Left lung (tissue), 10 donors: Measurements from ENCODE around the gene C15orf39. TPM values are rescaled to one million over a fixed set of nuclear protein-coding genes. Genes with fewer than 3 reads are reported as not detected.

Experiments used
- ATAC-seq: fragments of 200-7000 bp; cut with Tn5 transposase; one replicate; pipeline ENCODE4 v1.9.1; 2020; ENCODE audit warnings: moderate library complexity
- DNase-seq, 4 donors: peaks; one replicate each; pipeline ENCODE4 v3.0.0-alpha.2; 2013 to 2020
- H3K27ac ChIP-seq, 2 donors: fragments of 200-600 bp; sonication (generic) in 1 of 2; one replicate each; pipeline versions ENCODE4 v1.5.0 to v1.8.0; 2020 to 2021
- H3K27me3 ChIP-seq, 2 donors: fragments of 200-600 bp; sonication (generic) in 1 of 2; one replicate each; pipeline versions ENCODE4 v1.5.0 to v1.8.0; 2020 to 2021
- H3K36me3 ChIP-seq, 2 donors: fragments of 200-600 bp; sonication (generic) in 1 of 2; one replicate each; pipeline versions ENCODE4 v1.5.0 to v1.8.0; 2020 to 2021
- H3K4me1 ChIP-seq, 2 donors: fragments of 200-600 bp; one replicate each; pipeline ENCODE4 v1.8.0; 2021
- H3K4me3 ChIP-seq, 2 donors: fragments of 200-600 bp; sonication (generic) in 1 of 2; one replicate each; pipeline versions ENCODE4 v1.5.0 to v1.8.0; 2020 to 2021; ENCODE audit warnings: mild to moderate bottlenecking in 1 of 2
- H3K9me3 ChIP-seq, 2 donors: fragments of 200-600 bp; sonication (generic) in 1 of 2; one replicate each; pipeline versions ENCODE4 v1.5.0 to v1.8.0; 2020 to 2021
- CTCF ChIP-seq, 2 donors: fragments of 200-600 bp; sonication (generic) in 1 of 2; IDR thresholded peaks; one replicate each; pipeline versions ENCODE4 v1.5.0 to v1.8.0; 2021; ENCODE audit warnings: antibody characterized with exemption in 2 of 2
- intact Hi-C, 2 donors: fragments of 100-400 bp; cut with DNase I; formaldehyde crosslinking; loops; one replicate each; pipeline versions ENCODE4 v1.11.2 to v1.14.2; 2022
- polyA plus RNA-seq, 6 donors: library from polyadenylated mRNA; unstranded; fragments of 120-200 nt; gene quantifications; one replicate each; pipeline ENCODE4 v1.2.1, GENCODE V29; 2013; ENCODE audit not compliant: insufficient read length in 6 of 6
- total RNA-seq, 2 donors: library from RNA; stranded (reverse); fragmentation: NEBNext Ultra II Directional; extraction: Animal tissue kit (Norgen Biotek cat#: 25700); gene quantifications; one replicate each; pipeline ENCODE4 v1.2.1, GENCODE V29; 2021
- donor health status: DM: no; HTN: yes; CAD: no.
- donor health status: DM: no; HTN: no; CAD: no.

C15orf39 gene
- total and polyA plus RNA-seq, 8 donors, result 7.8 to 35.7 (median 13.9) TPM

GRCh38 chr15:75178171-75178937 is 23.3 kb upstream of the C15orf39 start:
- Histone ChIP-seq H3K27ac (peak overlapping the region; percentile 1 to 39), H3K4me1 (peaks cover 23 to 45% of the 10 kb centered on the region in 2 donors), H3K27me3 (peaks cover 0 to 31% of the 10 kb centered on the region in 2 donors), H3K36me3 (no peaks in the 10 kb centered on the region), H3K4me3 (peak overlapping the region; percentile 5 to 16), H3K9me3 (no peaks in the 10 kb centered on the region)
- intact Hi-C loops, result no loop called here
- no peak for TF ChIP-seq CTCF (IDR thresholded peaks at IDR 0.05)
- DNase-seq, result peak in 3 of 4 donors; percentile 55 to 86 (median 73)
- ATAC-seq, result peak; percentile 44

- no peaks in the 10 kb centered on the region for H3K9me3 ChIP-seq
- H3K36me3 ChIP-seq, result no peaks in the 10 kb centered on the region
- no peak for TF ChIP-seq CTCF (IDR thresholded peaks at IDR 0.05)
- intact Hi-C loops, result no loop called here
- no peak overlapping the region for H3K27ac ChIP-seq
- ATAC-seq (no peak), DNase-seq (no peak)
- H3K27me3 ChIP-seq, result peaks cover 0 to 31% of the 10 kb centered on the region in 2 donors
- H3K4me3 ChIP-seq, result peak overlapping the region in 1 of 2 donors; percentile 16
- peaks cover 23 to 45% of the 10 kb centered on the region in 2 donors for H3K4me1 ChIP-seq
These were observed 22.5 kb upstream of the C15orf39 start for GRCh38 chr15:75178938-75179745.

DNA sequence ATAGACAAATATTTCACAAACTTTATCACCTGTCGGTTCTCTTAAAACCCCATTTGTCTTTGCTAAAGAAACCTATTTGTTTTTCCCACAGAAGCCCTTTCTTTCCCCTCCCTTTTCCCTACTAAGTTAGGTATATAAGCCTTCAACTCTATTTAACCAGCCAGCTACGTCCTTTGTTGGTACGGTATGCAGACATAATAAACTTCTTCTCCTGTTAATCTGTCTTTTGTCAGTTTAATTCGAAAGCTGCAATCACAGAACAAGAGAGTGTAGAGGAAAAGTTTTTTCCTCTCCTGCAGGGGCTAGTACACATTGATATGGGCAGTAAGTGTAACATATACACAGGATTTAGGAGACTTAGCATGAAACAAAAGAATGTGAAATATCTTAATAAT is 21.9 kb upstream of the C15orf39 start:
- intact Hi-C loops, result no loop called here
- Histone ChIP-seq H3K4me3 (no peak overlapping the region), H3K4me1 (peaks cover 23 to 45% of the 10 kb centered on the region in 2 donors), H3K9me3 (no peaks in the 10 kb centered on the region), H3K27me3 (peaks cover 0 to 31% of the 10 kb centered on the region in 2 donors), H3K27ac (no peak overlapping the region), H3K36me3 (no peaks in the 10 kb centered on the region)
- DNase-seq (no peak), ATAC-seq (no peak)
- TF ChIP-seq CTCF (IDR thresholded peaks at IDR 0.05), result no peak

GRCh38 chr15:75181780-75182179 is 19.9 kb upstream of the C15orf39 start:
- Histone ChIP-seq H3K27me3 (peaks cover 0 to 31% of the 10 kb centered on the region in 2 donors), H3K9me3 (no peaks in the 10 kb centered on the region), H3K27ac (no peak overlapping the region), H3K4me3 (no peak overlapping the region), H3K36me3 (no peaks in the 10 kb centered on the region), H3K4me1 (peaks cover 18 to 32% of the 10 kb centered on the region in 2 donors)
- no peak for ATAC-seq
- TF ChIP-seq CTCF (IDR thresholded peaks at IDR 0.05), result no peak
- DNase-seq, result no peak
- intact Hi-C loops, result no loop called here
